SW480 (cell line): ENCODE results near the gene TM2D3.

Source experiments
- DNase-seq: peaks from one replicate; pipeline ENCODE4 v3.0.0-alpha.2; 2016; ENCODE audit warnings: low spot score

The TM2D3 gene

DNA sequence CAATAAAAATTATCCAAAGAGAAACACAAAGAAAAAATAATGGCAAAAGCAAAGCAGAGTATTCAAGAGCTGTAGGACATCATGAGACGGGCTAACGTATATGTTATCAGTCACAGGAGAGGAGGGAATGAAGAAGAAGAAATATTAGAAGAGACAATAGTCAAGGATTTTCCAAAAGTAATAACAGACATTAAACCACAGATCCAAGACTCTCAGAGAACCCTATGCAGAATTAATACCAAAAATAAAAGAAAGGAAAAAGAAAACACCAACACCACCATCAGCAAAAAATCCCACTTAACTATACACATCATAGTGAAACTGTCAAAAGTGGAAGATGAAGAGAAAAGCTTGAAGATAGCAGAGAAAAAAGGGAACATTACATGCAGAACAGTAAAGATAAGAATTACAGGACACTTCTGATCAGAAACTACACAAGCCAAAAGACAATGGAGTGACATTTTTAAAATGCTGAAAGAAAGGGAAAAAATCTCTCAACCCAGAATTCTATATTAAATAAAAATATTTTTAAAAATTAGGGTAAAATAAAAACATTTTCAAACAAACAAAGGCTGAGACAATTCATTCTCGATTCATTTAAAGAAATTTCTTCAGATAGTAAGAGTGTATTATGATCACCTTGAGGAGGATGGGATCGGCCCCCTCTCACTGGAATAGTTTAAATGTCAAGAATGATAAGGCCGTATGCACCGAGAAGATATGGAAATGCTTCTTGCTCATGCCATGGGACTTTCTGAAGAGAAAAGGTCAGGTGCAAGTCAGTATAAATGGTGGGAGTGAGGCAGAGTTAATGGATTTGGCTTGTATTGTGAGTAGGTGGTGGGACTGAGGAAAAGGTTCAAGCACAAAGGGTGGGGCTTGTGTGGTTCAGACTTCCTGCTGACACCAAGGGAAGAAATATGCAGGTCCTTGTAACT is 28.5 kb downstream of the TM2D3 start:
- DNase-seq, result no peak

DNA sequence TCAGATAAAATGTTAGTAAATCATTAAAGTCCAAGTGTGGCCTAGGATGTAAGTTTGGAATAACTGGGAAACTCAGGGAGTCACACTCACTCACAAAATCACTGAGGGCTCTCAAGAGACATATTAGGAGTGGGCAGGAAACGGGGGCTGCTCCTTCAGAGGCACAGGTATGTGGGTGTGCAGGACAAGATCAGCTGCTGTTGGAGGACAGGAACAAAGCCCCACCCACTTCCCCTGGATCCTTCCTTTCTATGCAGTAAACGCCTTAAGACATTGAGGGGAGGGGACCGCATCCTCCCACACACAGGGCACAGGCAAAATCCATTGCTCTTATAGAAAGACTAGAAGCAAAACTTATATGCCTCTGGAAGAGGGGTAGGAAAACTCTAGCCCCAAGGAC is 30.2 kb downstream of the TM2D3 start:
- no peak for DNase-seq

- DNase-seq, result no peak
Measured at GRCh38 chr15:101620671-101621070, 31.5 kb downstream of the TM2D3 start.

DNA sequence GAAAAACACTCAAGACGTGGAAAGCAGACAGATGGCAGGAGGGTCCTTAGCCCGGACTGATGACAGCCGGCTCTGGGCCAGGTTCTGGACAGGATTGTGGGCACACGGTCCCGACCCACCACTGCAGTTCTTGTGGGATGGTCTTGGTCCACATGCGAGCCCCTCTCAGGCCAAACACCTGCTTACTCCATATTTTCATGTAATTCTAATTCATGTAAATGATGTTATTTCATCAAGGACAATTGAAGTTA is 32.6 kb downstream of the TM2D3 start:
- DNase-seq, result no peak

GRCh38 chr15:101618851-101619614 is 33.1 kb downstream of the TM2D3 start:
- DNase-seq, result no peak

- no peak for DNase-seq
Measured at GRCh38 chr15:101618076-101618475, 34.1 kb downstream of the TM2D3 start.

DNA sequence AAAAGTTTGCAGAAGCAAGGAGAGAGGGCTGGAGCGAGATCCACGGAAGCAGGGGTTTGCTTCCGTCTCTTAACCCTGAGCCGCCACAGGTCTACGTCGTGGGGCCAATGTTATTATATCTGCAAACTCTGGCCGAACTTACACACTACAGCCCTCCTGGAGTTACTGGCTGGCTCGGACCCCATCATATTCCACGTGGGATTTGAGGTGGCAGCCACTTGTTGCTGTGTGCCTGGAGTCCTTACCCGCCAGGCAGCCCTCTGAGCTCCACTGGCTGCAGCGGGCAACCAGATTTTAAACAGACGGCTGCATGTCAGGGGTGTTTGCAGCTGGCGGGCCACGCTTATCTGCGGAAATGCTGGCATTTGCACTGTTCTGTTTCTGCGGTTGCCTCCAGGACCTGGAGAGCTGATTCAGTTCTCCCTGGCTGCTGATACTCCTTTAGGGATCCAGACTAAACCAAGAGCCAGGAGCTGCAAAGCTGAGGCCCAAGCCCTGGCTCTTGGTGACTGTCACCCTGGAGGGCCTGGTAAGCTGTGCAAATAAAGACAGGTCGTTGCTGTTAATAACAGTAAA is 34.7 kb downstream of the TM2D3 start:
- DNase-seq, result no peak

GRCh38 chr15:101615986-101616848 is 36.0 kb downstream of the TM2D3 start:
- peak; percentile 36 for DNase-seq

DNA sequence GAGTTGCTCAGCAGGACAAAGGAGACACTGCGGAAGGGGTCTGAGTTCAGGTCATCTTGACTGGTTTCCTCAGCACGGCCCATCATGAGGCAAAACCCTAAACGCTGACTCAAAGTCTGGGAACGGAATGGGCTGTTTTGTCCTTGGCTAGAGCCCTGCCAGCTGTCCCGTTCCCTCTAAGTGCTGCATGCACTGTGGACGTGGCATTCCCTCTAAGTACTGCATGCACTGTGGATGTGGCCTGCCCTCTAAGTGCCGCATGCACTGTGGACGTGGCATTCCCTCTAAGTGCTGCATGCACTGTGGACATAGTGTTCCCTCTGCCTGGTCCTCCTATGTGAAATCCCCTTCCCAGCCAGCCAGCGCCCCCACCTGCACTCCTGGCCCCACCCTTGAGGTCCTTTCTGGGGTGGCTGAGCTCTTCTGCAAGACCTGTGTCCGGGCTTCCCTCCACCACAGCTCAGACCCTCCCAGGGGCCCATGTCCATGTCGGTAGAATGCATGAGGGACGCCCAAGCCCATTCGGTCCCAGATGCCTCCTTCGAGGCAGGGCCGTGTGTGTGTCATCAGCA is 36.7 kb downstream of the TM2D3 start:
- no peak for DNase-seq

DNA sequence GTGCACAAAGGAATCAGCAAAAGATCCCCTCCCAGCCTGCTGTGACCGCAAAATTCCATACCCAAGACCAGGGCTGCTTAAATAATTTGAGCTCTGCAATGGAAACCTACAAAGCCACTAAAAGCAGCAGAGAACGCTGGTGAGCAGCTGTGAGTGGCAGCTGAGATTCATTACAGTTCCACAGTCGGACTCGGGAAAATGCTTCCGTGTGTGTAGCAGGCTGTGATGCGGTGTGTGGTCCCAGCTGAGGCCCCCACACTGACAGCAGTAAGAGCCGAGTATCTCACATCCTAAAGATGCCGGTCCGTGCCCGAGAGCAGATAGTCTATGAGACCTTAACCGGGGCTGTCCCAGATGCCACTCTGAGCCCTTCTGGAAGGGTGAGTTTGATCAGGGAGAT is 37.4 kb downstream of the TM2D3 start:
- no peak for DNase-seq

- no peak for DNase-seq
Measured at GRCh38 chr15:101614001-101614585, 38.1 kb downstream of the TM2D3 start.

DNA sequence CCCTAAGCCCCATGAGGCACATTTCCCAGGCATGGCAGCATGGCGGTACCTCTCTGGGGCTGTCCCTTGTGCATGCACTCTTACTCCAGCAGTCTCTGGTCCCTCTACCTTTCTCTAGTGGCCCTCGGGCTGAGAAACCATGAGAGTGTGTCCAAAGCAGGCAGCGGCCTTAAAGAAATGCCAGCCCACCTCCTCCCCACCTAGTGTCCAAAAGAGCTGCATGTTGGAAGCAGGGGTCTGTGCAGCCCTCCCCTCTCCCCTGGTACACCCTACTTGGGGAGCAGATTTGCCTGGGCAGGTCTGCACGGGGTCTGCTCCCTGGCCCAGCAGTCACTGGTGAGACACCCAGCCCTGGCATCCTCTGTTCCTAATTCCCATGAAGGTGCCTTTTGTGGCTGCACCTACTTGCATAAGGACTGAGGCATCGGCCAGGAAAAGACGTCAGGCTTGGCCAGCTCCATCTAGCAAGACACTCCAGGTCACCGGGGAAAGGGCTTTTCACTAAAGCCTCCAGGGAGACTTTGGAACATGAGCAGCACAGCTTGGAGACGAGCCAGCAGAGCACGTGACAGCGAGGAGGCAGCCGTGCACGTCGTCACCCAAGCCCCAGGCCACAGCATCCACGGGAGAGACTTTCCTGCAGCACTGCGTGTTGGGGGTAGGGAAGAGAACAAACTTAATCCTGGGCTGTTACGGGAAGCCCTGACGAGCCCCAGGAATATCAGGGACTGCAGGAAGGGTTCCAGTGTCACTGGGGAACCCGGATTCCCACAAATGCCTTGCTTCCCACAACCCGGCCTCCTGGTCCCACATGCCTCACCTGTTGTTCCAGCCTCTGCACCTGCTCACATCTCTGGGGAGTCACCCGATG is 38.8 kb downstream of the TM2D3 start:
- DNase-seq, result peak; percentile 22

- no peak for DNase-seq
Measured at GRCh38 chr15:101612676-101613075, 39.5 kb downstream of the TM2D3 start.

DNA sequence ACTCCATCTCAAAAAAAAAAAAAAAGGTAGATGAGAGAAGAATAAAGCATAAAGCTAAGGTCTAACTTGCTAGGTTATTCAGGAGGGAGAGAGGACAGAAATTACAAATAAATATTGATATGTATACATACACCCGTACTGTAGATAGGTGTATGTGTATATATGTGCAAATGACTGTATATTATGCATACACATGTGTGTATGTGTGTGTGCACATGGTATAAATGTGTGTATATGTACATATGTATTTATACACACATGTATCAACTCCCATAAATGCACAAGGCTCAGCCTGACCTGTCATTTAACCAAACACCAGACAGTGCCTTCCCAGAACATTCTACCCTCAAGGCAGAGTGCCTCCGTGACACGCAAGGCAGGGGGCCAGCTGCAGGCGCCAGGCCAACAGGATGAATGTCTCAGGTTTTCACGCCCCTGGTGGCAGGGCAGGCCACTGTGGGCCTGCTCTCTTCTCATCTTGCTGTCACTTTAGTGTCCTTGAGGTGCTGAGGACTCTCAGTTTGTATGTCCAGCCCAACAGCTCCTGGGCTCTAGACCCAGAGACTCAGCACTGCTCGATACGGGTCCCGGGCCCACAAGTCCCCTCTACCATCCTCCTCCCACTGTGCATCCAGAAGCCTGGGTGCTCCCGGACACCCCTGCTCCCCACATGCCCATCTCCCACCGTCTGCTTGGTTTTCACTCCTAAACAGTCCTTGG is 40.4 kb downstream of the TM2D3 start:
- no peak for DNase-seq

GRCh38 chr15:101611007-101611406 is 41.2 kb downstream of the TM2D3 start:
- peak; percentile 21 for DNase-seq

DNA sequence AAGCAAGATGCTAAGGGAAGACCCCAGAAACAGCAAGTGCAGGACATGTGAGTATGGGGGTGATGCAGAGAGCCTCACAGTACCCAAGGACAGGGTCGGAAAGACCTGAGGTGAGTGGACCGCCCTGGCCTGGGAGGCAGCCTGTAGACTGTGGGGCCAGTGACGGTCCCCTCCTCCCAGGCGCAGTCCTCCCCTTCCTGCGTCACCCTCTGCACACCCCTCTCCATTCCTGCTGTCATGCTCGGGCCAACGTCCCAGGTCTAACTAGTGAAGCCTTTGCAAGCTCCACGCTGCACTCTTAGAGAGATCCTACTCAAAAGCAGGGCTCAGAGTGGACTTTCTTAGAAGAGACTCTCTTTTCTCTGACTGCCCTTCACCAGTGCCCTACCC is 41.6 kb downstream of the TM2D3 start:
- no peak for DNase-seq

DNA sequence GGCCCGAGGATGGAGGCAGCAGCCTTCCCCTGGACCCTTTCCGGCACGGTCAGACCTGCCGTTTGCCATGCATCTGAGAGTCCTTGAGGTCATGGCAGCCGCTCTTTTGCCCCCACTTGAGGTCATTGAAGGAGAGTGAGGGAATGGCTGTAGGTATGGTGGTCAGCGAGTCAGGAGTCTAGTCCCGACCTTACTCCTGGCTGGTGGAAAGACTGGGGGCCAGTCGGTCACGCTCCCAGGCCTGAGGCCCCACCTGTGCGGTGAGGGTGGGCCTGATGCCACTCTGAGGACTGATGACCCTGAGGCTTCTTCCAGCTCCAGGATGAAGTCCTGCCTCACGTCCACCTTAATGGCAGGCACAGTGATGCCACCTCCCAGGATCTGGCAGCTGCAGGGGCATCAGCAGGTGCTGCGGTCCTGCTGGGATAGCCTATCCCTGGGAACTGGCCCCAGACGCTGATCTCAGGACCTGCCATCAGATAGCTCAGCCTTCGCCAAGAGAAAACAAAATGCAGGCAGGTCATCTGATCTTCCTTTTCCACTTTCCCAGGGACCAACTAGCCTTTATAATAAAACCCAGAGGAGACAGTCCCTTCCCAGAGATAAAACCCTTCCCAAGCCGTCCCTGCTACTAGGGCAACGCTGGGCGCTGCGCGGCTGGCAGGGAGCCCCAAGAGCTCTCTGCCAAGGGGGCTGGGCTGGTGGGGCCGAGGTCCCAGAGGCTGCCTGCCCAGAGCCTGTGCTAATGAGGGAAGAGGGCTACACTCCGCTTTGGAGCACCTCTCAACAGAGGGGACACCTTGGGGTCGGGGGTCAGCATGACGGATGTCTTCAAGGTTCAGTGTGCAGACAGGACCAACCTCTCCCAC is 42.2 kb downstream of the TM2D3 start:
- no peak for DNase-seq

DNA sequence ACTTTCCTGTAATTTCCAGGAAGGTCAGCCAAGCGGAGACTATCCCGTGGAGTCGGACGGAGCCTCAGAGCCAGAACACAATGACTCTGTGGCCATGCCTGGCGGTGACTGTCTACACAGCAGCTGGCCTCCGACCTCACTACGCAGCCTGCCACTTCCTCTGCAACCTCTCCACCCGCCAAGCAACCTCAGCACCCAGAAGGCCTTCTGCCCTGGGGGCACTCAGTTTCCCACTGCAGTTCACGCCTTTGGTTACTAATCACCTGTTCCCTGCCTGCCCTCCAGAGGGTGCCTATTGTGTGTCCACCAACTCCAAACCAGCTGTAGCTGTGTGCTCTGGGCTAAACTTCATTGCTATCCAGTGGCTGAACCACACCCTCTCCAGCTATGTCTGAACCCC is 44.0 kb downstream of the TM2D3 start:
- DNase-seq, result peak; percentile 27

GRCh38 chr15:101607108-101607507 is 45.1 kb downstream of the TM2D3 start:
- DNase-seq, result no peak
